Body of pancreas (tissue), 4 donors: ENCODE results near the gene IFNA2. TPM values are rescaled to one million over a fixed set of nuclear protein-coding genes. Genes with fewer than 3 reads are reported as not detected.

Source experiments
- ATAC-seq: fragments of 150-250 bp; one replicate; pipeline ENCODE4 v1.9.1; 2016
- DNase-seq, 4 donors: peaks; one replicate each; pipeline ENCODE4 v3.0.0-alpha.2; 2019
- H3K27ac ChIP-seq, 4 donors: fragments of 200-600 bp; sonication (generic); 1 replicate in 3 of 4; 2 replicates in 1 of 4; pipeline versions ENCODE4 v1.5.1 to v1.6.1; 2016 to 2019; ENCODE audit warnings: mild to moderate bottlenecking in 1 of 4, mixed read lengths in 1 of 4, moderate library complexity in 1 of 4
- H3K27me3 ChIP-seq, 2 donors: fragments of 200-600 bp; sonication (generic); one replicate each; pipeline ENCODE4 v1.6.0; 2016; ENCODE audit warnings: mild to moderate bottlenecking in 1 of 2
- H3K36me3 ChIP-seq, 2 donors: fragments of 200-600 bp; sonication (generic); replicated peaks in 1 of 2; 2 replicates each; pipeline ENCODE4 v1.5.1; 2016; ENCODE audit warnings: low read depth in 2 of 2; ENCODE audit not compliant: insufficient read depth in 1 of 2
- H3K4me1 ChIP-seq: fragments of 200-600 bp; sonication (generic); one replicate; pipeline ENCODE4 v1.6.0; 2016
- H3K4me3 ChIP-seq, 2 donors: fragments of 200-600 bp; sonication (generic); 1 replicate in 1 of 2; 2 replicates in 1 of 2; pipeline ENCODE4 v1.5.1; 2016 to 2019
- H3K9me3 ChIP-seq, 3 donors: fragments of 200-600 bp; sonication (generic); 1 replicate in 2 of 3; 2 replicates in 1 of 3; pipeline ENCODE4 v1.5.1; 2016
- CTCF ChIP-seq, 7 experiments: fragments of 450-650 bp in 4 of 7; fragments of 200-600 bp in 3 of 7; sonication (generic) in 3 of 7; IDR thresholded peaks; one replicate each; pipeline ENCODE4 v1.5.1; 2016 to 2019; ENCODE audit warnings: antibody characterized with exemption in 7 of 7
- POLR2A ChIP-seq, 3 donors: fragments of 450-650 bp; IDR thresholded peaks; one replicate each; pipeline ENCODE4 v1.6.1; 2016; ENCODE audit warnings: antibody characterized with exemption in 3 of 3, mild to moderate bottlenecking in 2 of 3
- WGBS, 2 donors: methylation state at CpG; one replicate each; pipeline ENCODE4 v1.1.5; 2017; 5-methylcytosine and 5-hydroxymethylcytosine counted together
- intact Hi-C: fragments of 100-400 bp; cut with DNase I; formaldehyde crosslinking; loops from one replicate; pipeline ENCODE4 v1.15.1; 2023
- total RNA-seq, 2 donors: library from RNA; depleted of rRNA; stranded (reverse); fragments of >200 nt; gene quantifications; one replicate each; pipeline ENCODE4 v1.1.0, GENCODE V29; 2016

The IFNA2 gene
- total RNA-seq, 2 donors from 2014 or later: not detected

- Histone ChIP-seq H3K9me3 (no peaks in the 10 kb centered on the region), H3K4me3 (no peak overlapping the region), H3K27me3 (no peaks in the 10 kb centered on the region), H3K27ac (no peak overlapping the region), H3K4me1 (no peaks in the 10 kb centered on the region), H3K36me3 (no peaks in the 10 kb centered on the region)
- ATAC-seq: no peak
- DNase-seq: no peak
- no peak for TF ChIP-seq CTCF (IDR thresholded peaks at IDR 0.05)
- TF ChIP-seq POLR2A (IDR thresholded peaks at IDR 0.05): no peak
- intact Hi-C loops: no loop called here
- WGBS, 2 donors: 75 to 80% methylated on average over 8 of the region's 8 CpGs
These were observed 22.9 kb downstream of the IFNA2 start for GRCh38 chr9:21362287-21362686.

- no peak overlapping the region for H3K4me3 ChIP-seq
- intact Hi-C loops: no loop called here
- H3K4me1 ChIP-seq: no peaks in the 10 kb centered on the region
- no peaks in the 10 kb centered on the region for H3K9me3 ChIP-seq
- ATAC-seq (no peak), DNase-seq (no peak)
- H3K36me3 ChIP-seq: no peaks in the 10 kb centered on the region
- H3K27me3 ChIP-seq: no peaks in the 10 kb centered on the region
- 54 to 55% methylated on average over 7 of the region's 7 CpGs for WGBS, 2 donors
- H3K27ac ChIP-seq: no peak overlapping the region
- TF ChIP-seq CTCF (IDR thresholded peaks at IDR 0.05) (no peak), POLR2A (IDR thresholded peaks at IDR 0.05) (no peak)
These were observed 27.4 kb downstream of the IFNA2 start for GRCh38 chr9:21357479-21358460.

DNA sequence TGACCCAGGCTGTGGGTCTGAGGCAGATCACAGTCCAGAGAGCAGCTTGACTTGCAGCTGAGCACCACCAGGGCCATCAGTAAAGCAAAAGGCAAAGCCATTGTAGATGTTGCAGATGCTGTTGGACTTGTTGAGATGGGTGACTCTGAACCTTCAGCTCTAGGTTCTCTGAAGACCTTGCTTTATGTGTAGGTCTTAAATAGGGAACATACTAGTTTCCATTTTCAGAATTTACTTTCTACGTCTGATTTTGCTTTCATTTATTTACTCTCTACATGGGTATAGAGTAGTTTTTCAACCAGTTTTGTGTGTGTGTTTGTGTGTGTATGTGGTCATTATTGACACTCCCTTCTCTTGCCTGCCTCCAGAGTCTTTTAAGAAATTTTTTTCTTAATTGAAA, 34.4 kb downstream of the IFNA2 start, which contains the start of gene IFNA6:
IFNA6 (minus strand) TSS at position 101 of the 400 bp plus-strand sequence; CDS start at position 101, 0 bp downstream.
- DNase-seq (no peak), ATAC-seq (no peak)
- no peak for TF ChIP-seq CTCF (IDR thresholded peaks at IDR 0.05)
- TF ChIP-seq POLR2A (IDR thresholded peaks at IDR 0.05): no peak
- no peak within 1 kb of the TSS for H3K27ac ChIP-seq
- H3K27me3 ChIP-seq: peaks cover 0 to 4% of the 10 kb centered on the region in 2 donors
- WGBS, 2 donors: 46 to 61% methylated on average over 1 of the region's 1 CpG
- intact Hi-C loops: no loop called here
- H3K4me1 ChIP-seq: no peaks in the 10 kb centered on the region
- H3K4me3 ChIP-seq: no peak within 1 kb of the TSS
- H3K36me3 ChIP-seq: no peaks in the 10 kb centered on the region
- H3K9me3 ChIP-seq: no peaks in the 10 kb centered on the region

DNA sequence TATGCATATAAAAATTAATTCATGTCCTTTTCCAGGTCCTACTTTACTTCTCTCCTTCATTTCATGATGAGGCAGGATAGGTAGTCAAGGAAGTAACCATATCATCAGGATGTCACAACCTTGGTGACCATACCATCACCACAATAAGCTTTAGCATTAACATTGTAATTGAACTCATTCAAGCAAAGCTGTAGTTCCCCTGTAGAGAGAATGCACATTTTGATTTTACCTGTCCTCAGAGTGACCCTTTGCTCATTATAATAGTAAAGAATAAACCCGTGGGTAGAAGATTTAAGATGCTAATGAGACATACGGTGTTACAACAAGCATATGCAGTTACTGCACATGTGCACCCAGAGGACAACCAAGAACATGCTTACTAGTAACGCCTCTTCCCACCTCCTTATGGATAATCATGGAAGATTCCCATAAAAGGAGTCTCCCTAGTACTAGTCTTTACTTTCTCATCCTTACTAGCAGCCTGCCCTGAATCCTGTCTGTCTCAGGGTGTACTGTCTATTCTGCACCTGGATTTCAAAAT, 36.7 kb downstream of the IFNA2 start:
- no peak overlapping the region for H3K4me3 ChIP-seq
- H3K27me3 ChIP-seq: peaks cover 0 to 4% of the 10 kb centered on the region in 2 donors
- ATAC-seq (no peak), DNase-seq (no peak)
- TF ChIP-seq POLR2A (IDR thresholded peaks at IDR 0.05) (no peak), CTCF (IDR thresholded peaks at IDR 0.05) (no peak)
- no peaks in the 10 kb centered on the region for H3K4me1 ChIP-seq
- no peaks in the 10 kb centered on the region for H3K36me3 ChIP-seq
- H3K9me3 ChIP-seq: no peaks in the 10 kb centered on the region
- intact Hi-C loops: no loop called here
- 56 to 63% methylated on average over 3 of the region's 3 CpGs for WGBS, 2 donors
- no peak overlapping the region for H3K27ac ChIP-seq
